Large intestine (tissue), 3 donors: ENCODE measurements around the gene MVK. TPM values are rescaled to one million over a fixed set of nuclear protein-coding genes. Genes with fewer than 3 reads are reported as not detected.

ENCODE experiments used
- DNase-seq, 2 donors: peaks; one replicate each; pipeline versions ENCODE4 v3.0.0 to v3.0.0-alpha.2; 2013
- H3K27ac ChIP-seq: one replicate; pipeline ENCODE4 v1.5.1; 2013; ENCODE audit warnings: low read length
- H3K27me3 ChIP-seq: 2 replicates; pipeline ENCODE4 v1.6.1; 2013; ENCODE audit warnings: low read length; ENCODE audit not compliant: control insufficient read depth, insufficient read depth
- H3K36me3 ChIP-seq: 2 replicates; pipeline ENCODE4 v1.6.1; 2013; ENCODE audit warnings: low read length; ENCODE audit not compliant: control insufficient read depth, insufficient read depth
- H3K4me1 ChIP-seq: one replicate; pipeline ENCODE4 v1.6.1; 2013; ENCODE audit warnings: low read length; ENCODE audit not compliant: control insufficient read depth, insufficient read depth
- H3K4me3 ChIP-seq: one replicate; pipeline ENCODE4 v1.5.1; 2013; ENCODE audit warnings: low read length
- H3K9me3 ChIP-seq: one replicate; pipeline ENCODE4 v1.6.1; 2013; ENCODE audit warnings: mild to moderate bottlenecking, low read depth, low read length, moderate library complexity; ENCODE audit not compliant: control insufficient read depth
- WGBS: methylation state at CpG from one replicate; pipeline ENCODE4 v1.1.5; 2013; ENCODE audit warnings: low lambda C conversion rate; ENCODE audit not compliant: insufficient coverage; 5-methylcytosine and 5-hydroxymethylcytosine counted together
- polyA plus RNA-seq: library from polyadenylated mRNA; unstranded; fragments of 120-200 nt; gene quantifications from one replicate; pipeline ENCODE4 v1.2.1, GENCODE V29; 2013

Gene MVK
- polyA plus RNA-seq, 1 donor = 15.8 TPM

DNA sequence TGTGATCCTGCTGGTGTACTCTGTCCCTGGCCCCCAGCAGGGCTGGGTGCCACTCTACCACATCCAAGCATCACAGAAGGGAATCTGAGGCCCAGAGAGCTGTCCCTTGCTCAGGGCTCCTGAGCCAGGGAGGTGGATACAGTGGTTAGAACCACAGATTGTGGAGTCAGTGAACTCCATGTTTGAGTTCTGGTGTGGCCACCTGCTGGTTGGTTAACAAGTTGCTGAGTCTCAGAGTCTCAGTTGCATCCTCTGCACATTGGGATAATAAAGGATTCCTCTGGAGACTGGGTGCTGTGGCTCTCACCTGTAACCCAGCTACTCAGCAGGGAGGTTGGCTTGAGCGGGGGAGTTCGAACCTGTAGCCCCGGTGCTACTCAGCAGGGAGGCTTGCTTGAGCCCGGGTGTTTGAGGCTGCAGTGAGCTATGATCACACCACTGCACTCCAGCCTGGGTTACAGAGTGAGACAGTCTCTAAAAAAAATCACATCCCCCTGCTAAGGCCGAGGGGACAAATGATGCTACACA lies 39.4 kb downstream of the MVK start:
- Histone ChIP-seq H3K4me3 (no peak overlapping the region), H3K9me3 (no peaks in the 10 kb centered on the region), H3K4me1 (no peaks in the 10 kb centered on the region), H3K27me3 (peaks cover 12% of the 10 kb centered on the region), H3K27ac (no peak overlapping the region), H3K36me3 (no peaks in the 10 kb centered on the region)
- no CpG with 5 or more reads among the region's 5 CpGs for WGBS
- DNase-seq = no peak

DNA sequence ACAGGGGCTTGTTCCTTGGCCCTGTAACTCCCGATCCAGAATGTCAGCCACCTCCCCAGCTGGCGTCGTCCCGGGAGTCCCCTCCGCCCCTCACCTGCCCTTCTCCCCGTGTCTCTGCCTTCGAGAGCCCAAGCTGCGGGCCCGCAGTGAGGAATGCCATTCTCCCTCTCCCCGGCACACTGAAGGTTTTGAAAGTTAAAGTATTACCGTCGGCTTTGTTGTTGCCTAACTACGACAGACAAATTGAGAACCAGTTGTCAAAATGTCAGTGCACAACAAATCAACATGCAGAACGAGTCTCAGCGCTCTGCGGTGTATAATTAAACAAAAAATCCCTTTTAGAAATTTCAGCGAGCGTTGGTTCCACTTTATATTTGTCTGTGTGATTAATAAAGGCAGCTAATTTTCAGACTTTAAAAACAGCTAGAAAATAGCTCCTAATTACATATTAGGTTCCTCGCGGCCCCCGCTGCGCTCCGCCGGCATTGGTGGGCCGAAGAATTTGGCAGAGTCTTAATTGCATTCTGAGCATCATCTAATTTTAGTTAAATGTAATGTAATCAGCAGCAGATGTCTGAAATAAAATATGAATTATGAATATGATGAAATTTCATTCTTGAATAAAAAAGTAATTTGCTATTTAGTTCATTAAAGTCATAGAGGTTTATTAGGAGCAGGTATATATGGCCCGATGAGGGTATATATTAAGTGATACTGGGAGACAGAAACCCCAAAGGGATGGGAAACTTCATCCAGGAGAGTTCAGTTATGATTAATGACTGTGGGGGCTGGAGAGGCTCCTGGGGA lies 40.3 kb downstream of the MVK start:
- H3K9me3 ChIP-seq = no peaks in the 10 kb centered on the region
- no peak overlapping the region for H3K4me3 ChIP-seq
- no peaks in the 10 kb centered on the region for H3K36me3 ChIP-seq
- no peak overlapping the region for H3K27ac ChIP-seq
- no peak for DNase-seq
- peaks cover 12% of the 10 kb centered on the region for H3K27me3 ChIP-seq
- H3K4me1 ChIP-seq = no peaks in the 10 kb centered on the region
- no CpG with 5 or more reads among the region's 26 CpGs for WGBS

DNA sequence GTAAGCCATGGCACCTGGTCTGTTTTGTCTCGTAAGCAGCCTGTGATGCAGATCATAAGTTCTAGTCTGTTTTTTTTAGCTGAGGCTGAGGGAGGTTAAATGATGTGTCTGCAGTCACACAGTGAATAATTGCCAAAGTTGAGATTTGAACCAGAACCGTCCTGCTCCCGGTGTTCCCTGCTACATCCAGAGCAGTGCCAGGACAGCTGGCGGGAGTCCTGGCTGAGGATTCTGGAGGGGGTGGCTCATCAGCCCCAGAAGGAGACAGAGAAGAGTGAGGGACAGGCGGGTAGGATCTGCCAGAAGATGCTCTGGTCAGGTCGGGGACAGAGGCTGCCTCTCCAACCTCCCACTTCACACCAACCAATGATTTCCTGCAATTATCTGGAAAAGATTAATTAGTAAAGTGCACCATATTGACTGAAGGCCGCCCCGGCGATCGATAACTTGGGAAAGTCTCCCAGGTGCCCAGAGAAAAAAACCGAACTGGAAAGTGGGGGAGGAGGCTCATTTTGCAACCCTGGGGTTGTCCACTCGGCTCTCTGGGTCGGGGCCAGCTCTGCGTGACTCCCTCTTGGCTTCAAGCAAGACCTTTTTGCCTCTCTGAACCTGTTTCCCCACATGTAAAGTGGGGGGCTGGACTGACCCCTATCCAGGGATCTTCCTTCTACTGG lies 42.1 kb downstream of the MVK start:
- H3K36me3 ChIP-seq = no peaks in the 10 kb centered on the region
- H3K9me3 ChIP-seq = no peaks in the 10 kb centered on the region
- H3K27ac ChIP-seq = no peak overlapping the region
- H3K4me3 ChIP-seq = no peak overlapping the region
- H3K27me3 ChIP-seq = peaks cover 12% of the 10 kb centered on the region
- H3K4me1 ChIP-seq = no peaks in the 10 kb centered on the region
- DNase-seq = no peak
- WGBS = no CpG with 5 or more reads among the region's 14 CpGs

DNA sequence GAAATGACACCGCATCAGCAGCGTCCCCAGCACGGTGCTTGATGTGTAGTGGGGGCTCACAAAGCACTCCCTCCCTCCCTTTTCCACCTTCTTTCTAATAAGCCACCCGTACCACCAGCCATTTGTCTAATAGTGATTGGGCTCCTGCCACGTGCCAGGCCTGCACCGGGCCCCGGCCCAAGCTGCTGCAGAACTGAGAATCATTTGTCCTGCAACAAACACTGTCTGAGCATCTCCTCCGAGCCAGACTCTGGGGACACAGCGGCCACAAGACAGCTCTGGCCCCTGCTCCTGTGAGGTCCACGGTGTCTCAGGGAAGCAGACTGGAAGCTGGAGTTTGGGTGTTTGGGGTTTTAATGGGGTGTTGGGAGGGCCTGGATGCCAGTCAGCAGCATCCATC lies 43.9 kb downstream of the MVK start:
- H3K27me3 ChIP-seq = peaks cover 16% of the 10 kb centered on the region

DNA sequence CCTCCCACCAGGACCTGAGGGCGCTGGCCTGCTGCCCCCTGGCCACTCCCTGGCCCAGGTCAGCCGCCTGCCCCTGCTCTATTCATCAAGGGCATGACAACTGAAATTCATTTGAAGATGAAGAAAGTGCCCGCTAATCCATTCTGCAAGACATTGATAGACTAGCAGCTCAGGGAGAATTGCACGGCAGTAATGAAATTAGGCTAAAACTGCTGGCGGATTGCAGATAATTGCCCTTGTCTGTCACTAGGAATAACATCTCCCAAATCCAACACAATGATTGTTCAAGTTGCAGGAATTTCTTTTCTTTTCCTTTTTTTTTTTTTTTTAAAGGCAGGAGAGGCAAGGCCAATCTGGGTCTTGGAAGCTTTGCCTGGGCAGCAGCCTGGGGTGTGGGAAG lies 44.5 kb downstream of the MVK start:
- DNase-seq = no peak
- H3K4me1 ChIP-seq = peaks cover 6% of the 10 kb centered on the region
- no CpG with 5 or more reads among the region's 5 CpGs for WGBS
- H3K27me3 ChIP-seq = peaks cover 15% of the 10 kb centered on the region
- no peaks in the 10 kb centered on the region for H3K9me3 ChIP-seq
- H3K4me3 ChIP-seq = no peak overlapping the region
- H3K27ac ChIP-seq = no peak overlapping the region
- no peaks in the 10 kb centered on the region for H3K36me3 ChIP-seq

More for the DNA sequence above, 43.9 kb downstream of the MVK start:
- no CpG with 5 or more reads among the region's 10 CpGs for WGBS
- Histone ChIP-seq H3K4me1 (peaks cover 6% of the 10 kb centered on the region), H3K4me3 (no peak overlapping the region), H3K9me3 (no peaks in the 10 kb centered on the region), H3K27ac (no peak overlapping the region), H3K36me3 (no peaks in the 10 kb centered on the region)
- DNase-seq = no peak

DNA sequence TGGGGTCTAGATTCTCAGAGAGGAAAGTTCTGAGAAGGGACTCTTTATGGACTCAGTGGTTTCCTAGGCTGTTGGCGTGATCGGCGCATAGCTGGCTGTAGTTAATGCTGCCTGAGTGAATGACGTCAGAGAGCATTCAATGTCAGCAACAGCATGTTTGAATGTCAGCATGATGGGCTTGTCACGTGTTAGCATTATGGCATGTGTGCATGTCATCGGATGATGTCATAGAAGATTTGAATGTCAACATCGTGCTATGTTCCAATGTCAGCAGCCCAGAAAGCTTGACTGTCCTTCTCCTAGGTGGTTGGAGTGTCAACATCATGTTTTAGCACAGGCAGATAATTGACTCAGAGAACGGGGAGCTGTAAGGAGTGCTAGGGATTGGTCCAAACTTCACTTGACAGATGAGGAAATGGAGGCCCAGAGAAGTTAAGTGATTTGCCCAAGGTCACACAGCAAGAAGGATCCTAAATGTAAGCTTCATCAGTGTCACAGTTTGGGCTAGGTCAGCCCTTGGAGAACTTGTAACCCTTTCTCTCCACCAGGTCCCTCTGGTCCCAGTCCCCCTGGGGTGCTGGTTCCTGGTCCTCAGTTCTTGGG lies 45.5 kb downstream of the MVK start:
- Histone ChIP-seq H3K4me1 (peaks cover 6% of the 10 kb centered on the region), H3K36me3 (no peaks in the 10 kb centered on the region), H3K4me3 (no peak overlapping the region), H3K27ac (no peak overlapping the region), H3K27me3 (peaks cover 9% of the 10 kb centered on the region), H3K9me3 (no peaks in the 10 kb centered on the region)
- no peak for DNase-seq
- no CpG with 5 or more reads among the region's 8 CpGs for WGBS

DNA sequence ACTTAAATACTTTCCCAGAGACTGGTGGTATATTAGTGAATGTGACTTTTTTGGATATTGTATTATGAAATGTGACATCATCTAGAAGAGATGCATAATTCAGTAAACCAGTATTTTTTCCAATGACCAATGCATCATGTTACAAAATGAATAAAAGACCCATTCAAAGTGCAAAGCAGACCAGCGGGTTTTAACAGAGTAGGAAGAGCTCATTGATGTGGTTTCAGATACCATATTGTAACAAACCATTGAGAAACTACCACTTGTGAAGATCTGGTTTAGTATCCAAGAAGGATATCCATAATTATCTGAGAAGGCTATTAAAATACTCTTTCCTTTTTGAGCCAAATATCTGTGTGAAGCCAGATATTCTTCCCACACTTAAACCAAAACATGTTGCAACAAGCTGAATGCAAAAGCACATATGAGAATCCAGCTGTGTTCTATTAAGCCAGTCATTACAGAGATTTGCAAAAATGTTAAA lies 47.7 kb downstream of the MVK start:
- no peaks in the 10 kb centered on the region for H3K36me3 ChIP-seq
- no peaks in the 10 kb centered on the region for H3K9me3 ChIP-seq
- no CpG with 5 or more reads among the region's 1 CpG for WGBS
- no peak overlapping the region for H3K27ac ChIP-seq
- H3K4me1 ChIP-seq = peaks cover 6% of the 10 kb centered on the region
- no peak overlapping the region for H3K4me3 ChIP-seq
- peaks cover 9% of the 10 kb centered on the region for H3K27me3 ChIP-seq
- no peak for DNase-seq

DNA sequence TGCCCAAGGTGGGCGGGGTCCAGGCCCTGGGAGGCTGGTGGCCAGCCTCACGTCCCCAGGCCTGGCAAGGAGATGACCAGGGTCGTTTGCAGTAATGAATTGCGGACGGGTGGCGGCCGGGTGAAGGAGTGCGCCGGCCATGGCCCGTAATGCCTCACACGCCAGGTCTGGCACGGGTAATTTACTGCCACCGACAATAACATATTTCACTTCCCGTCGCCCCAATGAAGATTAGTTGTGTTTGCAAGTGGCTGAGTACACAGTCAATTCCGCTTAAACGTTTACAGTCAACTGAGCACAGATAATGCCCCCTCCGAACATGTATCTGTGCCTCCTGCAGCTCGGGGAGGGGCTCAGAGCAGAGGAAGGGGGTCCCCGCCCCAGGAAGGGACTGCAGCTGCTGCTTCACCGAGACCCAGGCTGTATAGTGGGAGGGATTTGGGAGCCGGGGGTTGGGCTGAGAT lies 48.3 kb downstream of the MVK start:
- Histone ChIP-seq H3K27me3 (peaks cover 3% of the 10 kb centered on the region), H3K27ac (no peak overlapping the region), H3K9me3 (no peaks in the 10 kb centered on the region), H3K4me3 (no peak overlapping the region), H3K36me3 (no peaks in the 10 kb centered on the region), H3K4me1 (peaks cover 6% of the 10 kb centered on the region)
- DNase-seq = peak; percentile 28 to 50
- no CpG with 5 or more reads among the region's 22 CpGs for WGBS

DNA sequence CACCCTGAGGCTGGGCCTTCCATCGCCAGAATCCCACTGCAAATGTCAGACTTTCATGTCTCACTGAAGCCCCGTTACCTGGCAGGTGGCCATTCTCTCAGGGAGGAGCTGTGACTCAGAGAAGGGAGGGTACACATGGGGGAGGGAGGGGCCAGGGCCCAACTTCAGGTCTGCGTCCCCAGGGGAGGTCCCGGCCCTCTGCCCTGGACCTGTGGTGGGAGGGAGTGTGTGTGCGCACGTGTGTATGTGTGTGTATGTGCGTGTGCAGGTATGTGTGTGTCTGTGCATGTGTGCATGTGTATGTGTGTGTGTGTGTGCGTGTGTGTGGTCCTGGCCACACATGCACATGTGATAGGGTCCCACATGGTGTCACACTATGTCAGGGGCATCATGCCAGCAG lies 50.9 kb downstream of the MVK start:
- Histone ChIP-seq H3K27me3 (peaks cover 3% of the 10 kb centered on the region), H3K4me1 (peaks cover 6% of the 10 kb centered on the region), H3K36me3 (no peaks in the 10 kb centered on the region), H3K27ac (no peak overlapping the region), H3K9me3 (no peaks in the 10 kb centered on the region), H3K4me3 (no peak overlapping the region)
- DNase-seq = no peak
- WGBS = no CpG with 5 or more reads among the region's 8 CpGs

DNA sequence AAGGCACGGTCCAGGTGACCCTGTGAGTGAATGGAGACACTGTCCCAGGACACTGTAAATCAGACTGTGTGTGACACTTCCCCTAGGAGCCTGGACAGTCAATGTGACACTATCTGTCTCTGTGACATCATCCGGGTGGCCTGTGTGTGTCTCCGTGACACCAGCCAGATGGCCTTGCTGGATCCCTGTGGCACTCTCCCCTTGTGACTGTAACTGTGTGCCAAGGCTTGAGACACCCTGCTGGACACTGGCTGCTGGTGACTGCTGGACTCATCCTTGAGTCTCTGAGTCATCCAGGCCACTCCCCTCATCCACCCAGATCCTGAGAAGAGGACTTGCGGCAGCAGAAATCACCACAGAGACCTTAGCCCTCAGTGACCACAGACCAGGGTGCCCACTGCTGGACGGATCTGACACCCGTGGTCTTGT lies 51.6 kb downstream of the MVK start:
- H3K27ac ChIP-seq = no peak overlapping the region
- H3K27me3 ChIP-seq = peaks cover 3% of the 10 kb centered on the region
- no CpG with 5 or more reads among the region's 6 CpGs for WGBS
- no peaks in the 10 kb centered on the region for H3K36me3 ChIP-seq
- H3K4me1 ChIP-seq = peaks cover 6% of the 10 kb centered on the region
- no peak overlapping the region for H3K4me3 ChIP-seq
- no peak for DNase-seq
- no peaks in the 10 kb centered on the region for H3K9me3 ChIP-seq
